Keratinocyte (primary cell): ENCODE measurements around the gene POLD1. TPM values are rescaled to one million over a fixed set of nuclear protein-coding genes. Genes with fewer than 3 reads are reported as not detected.

Source experiments
- DNase-seq: peaks from one replicate; pipeline ENCODE4 v3.0.0-alpha.2; 2011; ENCODE audit warnings: low read depth, missing footprints, low spot score
- FAIRE-seq: peaks from 2 replicates; lab custom pipeline; 2011; peaks lifted over from hg19 to GRCh38; lab: Jason Lieb, UNC
- H2AFZ ChIP-seq: 2 replicates; pipeline ENCODE4 v1.6.0; 2012; ENCODE audit warnings: low read length, control low read depth, inconsistent platforms; ENCODE audit not compliant: control insufficient read depth
- H3K27ac ChIP-seq: 2 replicates; pipeline ENCODE4 v1.5.1; 2011; ENCODE audit warnings: low read length; ENCODE audit not compliant: control insufficient read depth, insufficient read depth
- H3K27me3 ChIP-seq: 3 replicates; pipeline ENCODE4 v1.6.0; 2011; ENCODE audit warnings: low read length; ENCODE audit not compliant: control insufficient read depth, insufficient read depth; ENCODE audit errors: extremely low read depth
- H3K36me3 ChIP-seq, 2 experiments: 2 replicates in 1 of 2; 3 replicates in 1 of 2; pipeline ENCODE4 v1.5.1; 2011; ENCODE audit warnings: low read length in 2 of 2, mild to moderate bottlenecking in 1 of 2; ENCODE audit not compliant: control insufficient read depth in 2 of 2, insufficient read depth in 2 of 2; ENCODE audit errors: extremely low read depth in 1 of 2
- H3K4me1 ChIP-seq: 3 replicates; pipeline ENCODE4 v1.5.1; 2011; ENCODE audit warnings: low read length; ENCODE audit not compliant: control insufficient read depth, insufficient read depth; ENCODE audit errors: extremely low read depth
- H3K4me2 ChIP-seq: 3 replicates; pipeline ENCODE4 v1.6.0; 2011; ENCODE audit warnings: low read depth, low read length; ENCODE audit not compliant: control insufficient read depth, insufficient read depth; ENCODE audit errors: extremely low read depth
- H3K4me3 ChIP-seq, 3 experiments: fragments of 200-600 bp in 1 of 3; sonication (generic) in 1 of 3; 2 replicates in 2 of 3; 3 replicates in 1 of 3; pipeline ENCODE4 v1.5.1; 2011 to 2016; ENCODE audit warnings: low read length in 3 of 3, mild to moderate bottlenecking in 3 of 3, control low read depth in 2 of 3, inconsistent platforms in 1 of 3, low read depth in 1 of 3, mixed read lengths in 1 of 3, mixed run types in 1 of 3, moderate library complexity in 1 of 3; ENCODE audit not compliant: control insufficient read depth in 2 of 3, insufficient read depth in 2 of 3; ENCODE audit errors: extremely low read depth in 1 of 3
- H3K79me2 ChIP-seq: 2 replicates; pipeline ENCODE4 v1.6.0; 2012; ENCODE audit warnings: low read length; ENCODE audit not compliant: control insufficient read depth, insufficient read depth
- H3K9ac ChIP-seq: 3 replicates; pipeline ENCODE4 v1.6.0; 2011; ENCODE audit warnings: low read length; ENCODE audit not compliant: control insufficient read depth, insufficient read depth; ENCODE audit errors: extremely low read depth
- H3K9me1 ChIP-seq: 3 replicates; pipeline ENCODE4 v1.6.0; 2011; ENCODE audit warnings: low read length; ENCODE audit not compliant: control insufficient read depth, insufficient read depth; ENCODE audit errors: extremely low read depth
- H3K9me3 ChIP-seq: 2 replicates; pipeline ENCODE4 v1.5.1; 2012; ENCODE audit warnings: low read depth, low read length; ENCODE audit not compliant: control insufficient read depth
- H4K20me1 ChIP-seq: 3 replicates; pipeline ENCODE4 v1.6.0; 2011; ENCODE audit warnings: low read length; ENCODE audit not compliant: control insufficient read depth, insufficient read depth; ENCODE audit errors: extremely low read depth
- EZH2 ChIP-seq: IDR thresholded peaks from one replicate; pipeline ENCODE4 v1.6.1; 2012; ENCODE audit warnings: inconsistent platforms, mild to moderate bottlenecking, low read length, moderate library complexity
- dilution Hi-C: fragments of 300-500 bp; cut with MboI; formaldehyde crosslinking; loops from one replicate; pipeline ENCODE4 v1.7.0; 2020; ENCODE audit warnings: low sequenced_read_pairs; ENCODE audit not compliant: extremely low pct_ligation_motif_present
- polyA plus RNA-seq, 5 experiments: library from polyadenylated mRNA; depleted of rRNA in 3 of 5; stranded (reverse) in 3 of 5; stranded (forward) in 1 of 5; unstranded in 1 of 5; fragments of >200 nt; gene quantifications; 1 replicate in 1 of 5; 2 replicates in 3 of 5; 3 replicates in 1 of 5; pipeline versions ENCODE4 v1.2.1 to v1.2.3, GENCODE V29; 2011 to 2012; ENCODE audit warnings: missing spikeins in 2 of 5, low read depth in 1 of 5, low replicate concordance in 1 of 5
- TF ChIP-seq, protein P1 (sequence below), 3 experiments: IDR thresholded peaks in 1 of 3; conservative IDR thresholded peaks in 1 of 3; optimal IDR thresholded peaks in 1 of 3; 2 replicates in 2 of 3; 3 replicates in 1 of 3; pipeline versions ENCODE3 to v1.5.1; 2011; ENCODE audit warnings: low read length in 3 of 3, mild to moderate bottlenecking in 3 of 3, moderate library complexity in 2 of 3, control low read depth in 1 of 3, inconsistent platforms in 1 of 3; ENCODE audit not compliant: insufficient read depth in 2 of 3; ENCODE audit errors: extremely low read depth in 1 of 3

Gene POLD1
- polyA plus RNA-seq, 1 donor (not counting 4 experiments of a cell fraction or from before 2014, with no cell fraction given), result 8.7 TPM

DNA sequence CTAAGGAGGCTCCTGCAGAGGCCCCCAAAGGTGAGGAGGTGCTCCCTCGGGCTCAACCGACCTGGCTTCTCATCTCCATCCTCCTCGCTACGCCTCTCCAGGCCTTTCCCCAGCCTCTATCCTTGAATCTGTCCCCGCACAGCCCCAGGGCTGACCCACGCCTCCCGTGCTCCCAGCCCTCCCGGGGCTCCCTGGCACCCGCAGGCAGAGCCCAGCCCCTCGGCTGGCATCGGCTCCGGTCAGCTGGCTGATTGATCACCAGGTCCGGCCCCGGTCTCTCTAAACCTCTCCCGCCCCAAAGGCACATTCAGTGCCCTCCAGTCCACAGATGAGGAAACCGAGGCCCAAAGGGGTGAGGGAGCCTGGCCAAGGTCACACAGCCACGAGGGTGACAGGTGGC is 51.1 kb downstream of the POLD1 start:
- Histone ChIP-seq H3K9ac (no peak overlapping the region), H3K4me1 (peaks cover 9% of the 10 kb centered on the region), H2AFZ (no peak overlapping the region), H4K20me1 (no peaks in the 10 kb centered on the region), H3K79me2 (no peaks in the 10 kb centered on the region), H3K27ac (no peak overlapping the region), H3K9me1 (no peaks in the 10 kb centered on the region), H3K27me3 (peaks cover 14% of the 10 kb centered on the region), H3K4me2 (no peak overlapping the region), H3K36me3 (no peaks in the 10 kb centered on the region), H3K4me3 (no peak overlapping the region), H3K9me3 (no peaks in the 10 kb centered on the region)
- FAIRE-seq (no peak), DNase-seq (no peak)
- dilution Hi-C loops, result no loop called here
- no peak for TF ChIP-seq EZH2
- TF ChIP-seq, protein P1, sequence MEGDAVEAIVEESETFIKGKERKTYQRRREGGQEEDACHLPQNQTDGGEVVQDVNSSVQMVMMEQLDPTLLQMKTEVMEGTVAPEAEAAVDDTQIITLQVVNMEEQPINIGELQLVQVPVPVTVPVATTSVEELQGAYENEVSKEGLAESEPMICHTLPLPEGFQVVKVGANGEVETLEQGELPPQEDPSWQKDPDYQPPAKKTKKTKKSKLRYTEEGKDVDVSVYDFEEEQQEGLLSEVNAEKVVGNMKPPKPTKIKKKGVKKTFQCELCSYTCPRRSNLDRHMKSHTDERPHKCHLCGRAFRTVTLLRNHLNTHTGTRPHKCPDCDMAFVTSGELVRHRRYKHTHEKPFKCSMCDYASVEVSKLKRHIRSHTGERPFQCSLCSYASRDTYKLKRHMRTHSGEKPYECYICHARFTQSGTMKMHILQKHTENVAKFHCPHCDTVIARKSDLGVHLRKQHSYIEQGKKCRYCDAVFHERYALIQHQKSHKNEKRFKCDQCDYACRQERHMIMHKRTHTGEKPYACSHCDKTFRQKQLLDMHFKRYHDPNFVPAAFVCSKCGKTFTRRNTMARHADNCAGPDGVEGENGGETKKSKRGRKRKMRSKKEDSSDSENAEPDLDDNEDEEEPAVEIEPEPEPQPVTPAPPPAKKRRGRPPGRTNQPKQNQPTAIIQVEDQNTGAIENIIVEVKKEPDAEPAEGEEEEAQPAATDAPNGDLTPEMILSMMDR (optimal IDR thresholded peaks at IDR 0.05 in 1 of 3, IDR thresholded peaks at IDR 0.05 in 1 of 3, conservative IDR thresholded peaks at IDR 0.05 in 1 of 3; ENCODE audit: extremely low read depth in 1 of 3, insufficient read depth in 2 of 3, low read length in 3 of 3), result no peak

DNA sequence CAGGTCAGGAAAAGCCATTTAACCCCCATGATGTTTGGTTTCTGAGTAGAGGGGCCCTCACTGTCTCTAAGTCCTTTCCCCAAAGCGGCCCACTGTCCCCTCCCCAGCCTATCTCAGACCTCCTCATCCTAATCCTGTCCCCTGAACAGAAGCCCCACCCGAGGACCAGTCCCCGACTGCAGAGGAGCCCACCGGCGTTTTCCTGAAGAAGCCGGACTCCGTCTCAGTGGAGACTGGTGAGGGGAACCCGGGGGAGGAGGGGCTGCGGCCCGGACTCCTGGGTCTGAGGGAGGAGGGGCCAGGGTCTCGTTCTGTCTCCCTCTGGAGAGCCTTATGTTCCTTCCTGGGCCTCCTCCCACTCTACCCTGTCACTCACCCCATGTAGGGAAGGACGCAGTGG is 51.5 kb downstream of the POLD1 start:
- TF ChIP-seq, protein P1 (optimal IDR thresholded peaks at IDR 0.05 in 1 of 3, IDR thresholded peaks at IDR 0.05 in 1 of 3, conservative IDR thresholded peaks at IDR 0.05 in 1 of 3; ENCODE audit: extremely low read depth in 1 of 3, insufficient read depth in 2 of 3, low read length in 3 of 3), result no peak
- no peak for TF ChIP-seq EZH2
- H3K27me3 ChIP-seq, result peaks cover 14% of the 10 kb centered on the region
- H3K27ac ChIP-seq, result no peak overlapping the region

More for the DNA sequence above, 51.5 kb downstream of the POLD1 start:
- Histone ChIP-seq H3K9me1 (no peaks in the 10 kb centered on the region), H4K20me1 (no peaks in the 10 kb centered on the region), H3K4me1 (peaks cover 9% of the 10 kb centered on the region), H3K79me2 (no peaks in the 10 kb centered on the region), H3K4me3 (no peak overlapping the region), H3K36me3 (no peaks in the 10 kb centered on the region), H2AFZ (no peak overlapping the region), H3K9ac (no peak overlapping the region), H3K9me3 (no peaks in the 10 kb centered on the region), H3K4me2 (no peak overlapping the region)
- dilution Hi-C loops, result no loop called here
- DNase-seq (no peak), FAIRE-seq (no peak)
